Measurements from ENCODE around the gene MAG. TPM values are rescaled to one million over a fixed set of nuclear protein-coding genes. Genes with fewer than 3 reads are reported as not detected.

MAG gene
- total RNA-seq, 1 experiment from 2014 or later, result 0.17 TPM

DNA sequence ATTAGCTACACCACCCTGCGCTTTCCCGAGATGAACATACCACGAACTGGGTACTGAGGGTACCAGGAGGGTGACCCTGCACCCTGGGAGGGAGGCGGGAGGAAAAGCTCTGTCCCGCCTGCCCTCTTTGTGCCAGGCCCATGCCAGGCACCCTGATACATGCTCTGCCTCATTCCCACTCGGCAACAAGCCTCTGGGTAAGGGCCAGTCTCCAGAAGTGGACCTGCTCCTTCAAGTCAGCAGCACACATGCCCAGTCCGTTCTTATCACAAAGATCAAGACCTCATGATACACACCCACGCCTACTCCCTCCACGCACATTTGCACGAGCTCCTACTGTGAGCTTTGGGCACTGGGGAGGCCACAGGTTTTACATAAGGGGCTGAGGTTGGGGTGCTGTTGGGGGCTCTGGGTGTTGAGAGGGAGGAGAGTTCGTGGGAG is 53.7 kb downstream of the MAG start:
- RAD21 ChIA-PET (ENCODE audit: low non-redundant PET in 1 of 2, low total read pairs in 2 of 2, uncharacterized antibody in 2 of 2, unreplicated experiment in 2 of 2), result interaction anchor here in 1 of 2 experiments (1.3 kb wide), 1 partner anchor 123 kb away, joined by 5 read pairs; no protein-coding TSS in a partner anchor
- BruUV-seq (replicated peaks), result no TSS peak
- intact Hi-C loops (cut with micrococcal nuclease), result no loop called here

DNA sequence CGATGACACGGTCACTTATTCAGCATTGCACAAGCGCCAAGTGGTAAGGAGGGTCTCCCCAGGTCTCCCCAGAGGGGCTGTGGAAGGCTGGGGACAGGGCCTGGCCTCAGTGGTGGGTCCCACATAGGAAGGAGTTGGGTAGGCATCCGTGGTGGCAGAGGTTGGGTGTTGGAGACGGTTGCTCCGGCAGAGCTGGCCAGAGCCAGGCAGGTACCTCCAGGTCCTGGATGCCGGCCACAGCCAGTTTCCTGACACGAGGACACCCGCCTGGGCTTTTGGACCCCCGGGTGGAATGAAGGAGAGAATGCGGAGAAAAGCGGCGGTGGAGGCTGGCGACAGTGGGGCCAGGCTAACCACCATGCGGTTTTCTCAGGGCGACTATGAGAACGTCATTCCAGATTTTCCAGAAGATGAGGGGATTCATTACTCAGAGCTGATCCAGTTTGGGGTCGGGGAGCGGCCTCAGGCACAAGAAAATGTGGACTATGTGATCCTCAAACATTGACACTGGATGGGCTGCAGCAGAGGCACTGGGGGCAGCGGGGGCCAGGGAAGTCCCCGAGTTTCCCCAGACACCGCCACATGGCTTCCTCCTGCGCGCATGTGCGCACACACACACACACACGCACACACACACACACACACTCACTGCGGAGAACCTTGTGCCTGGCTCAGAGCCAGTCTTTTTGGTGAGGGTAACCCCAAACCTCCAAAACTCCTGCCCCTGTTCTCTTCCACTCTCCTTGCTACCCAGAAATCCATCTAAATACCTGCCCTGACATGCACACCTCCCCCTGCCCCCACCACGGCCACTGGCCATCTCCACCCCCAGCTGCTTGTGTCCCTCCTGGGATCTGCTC is 54.5 kb downstream of the MAG start:
- no peak overlapping the region for H2AFZ ChIP-seq (ENCODE audit: low read depth, low read length, poor library complexity, severe bottlenecking)

More for the DNA sequence above, 53.7 kb downstream of the MAG start:
- no peak overlapping the region for H3K27ac ChIP-seq (ENCODE audit: low read depth, low read length)
- no peak overlapping the region for H2AFZ ChIP-seq (ENCODE audit: low read depth, low read length, poor library complexity, severe bottlenecking)
- H3K4me2 ChIP-seq (ENCODE audit: low read length), result no peak overlapping the region
- H3K4me3 ChIP-seq (replicated peaks in 1 of 2; ENCODE audit: low read depth in 1 of 2, low read length in 2 of 2), result no peak overlapping the region
- CTCF ChIA-PET, result interaction anchor here (1.4 kb wide), 1 partner anchor 149 kb away, joined by 3 read pairs; no protein-coding TSS in a partner anchor
- H3K79me2 ChIP-seq (ENCODE audit: insufficient read depth, low read length), result no peaks in the 10 kb centered on the region
- no peaks in the 10 kb centered on the region for H3K4me1 ChIP-seq (ENCODE audit: control insufficient read depth in 1 of 2, insufficient read depth in 2 of 2, low read length in 2 of 2)
- H3K27me3 ChIP-seq (ENCODE audit: insufficient read depth, low read length), result no peaks in the 10 kb centered on the region
- H3K36me3 ChIP-seq (ENCODE audit: control insufficient read depth in 1 of 2, insufficient read depth in 2 of 2, low read length in 2 of 2), result no peaks in the 10 kb centered on the region
- no peaks in the 10 kb centered on the region for H4K20me1 ChIP-seq (ENCODE audit: insufficient read depth)
- POLR2A ChIA-PET, result no interaction called here
- ATAC-seq, result no peak
- no peaks in the 10 kb centered on the region for H3K9me2 ChIP-seq (ENCODE audit: insufficient read depth)
- H3K9ac ChIP-seq (ENCODE audit: low read length), result no peak overlapping the region
- no peak for DNase-seq (ENCODE audit: low read depth, low spot score)
- H3K9me3 ChIP-seq (ENCODE audit: control insufficient read depth in 1 of 2, insufficient read depth in 1 of 2, low read depth in 1 of 2, low read length in 2 of 2), result no peaks in the 10 kb centered on the region
- no peak for TF ChIP-seq EZH2 (IDR thresholded peaks at IDR 0.05)
- TF ChIP-seq EGR1 (IDR thresholded peaks at IDR 0.05; ENCODE audit: low read depth), result no peak

More for the DNA sequence above, 54.5 kb downstream of the MAG start:
- Histone ChIP-seq H3K9me2 (ENCODE audit: insufficient read depth) (no peaks in the 10 kb centered on the region), H3K79me2 (ENCODE audit: insufficient read depth, low read length) (no peaks in the 10 kb centered on the region), H3K4me2 (ENCODE audit: low read length) (no peak overlapping the region), H4K20me1 (ENCODE audit: insufficient read depth) (no peaks in the 10 kb centered on the region), H3K4me3 (replicated peaks in 1 of 2; ENCODE audit: low read depth in 1 of 2, low read length in 2 of 2) (no peak overlapping the region), H3K9me3 (ENCODE audit: control insufficient read depth in 1 of 2, insufficient read depth in 1 of 2, low read depth in 1 of 2, low read length in 2 of 2) (no peaks in the 10 kb centered on the region), H3K27me3 (ENCODE audit: insufficient read depth, low read length) (no peaks in the 10 kb centered on the region), H3K9ac (ENCODE audit: low read length) (no peak overlapping the region), H3K4me1 (ENCODE audit: control insufficient read depth in 1 of 2, insufficient read depth in 2 of 2, low read length in 2 of 2) (no peaks in the 10 kb centered on the region), H3K27ac (ENCODE audit: low read depth, low read length) (no peak overlapping the region), H3K36me3 (ENCODE audit: control insufficient read depth in 1 of 2, insufficient read depth in 2 of 2, low read length in 2 of 2) (no peaks in the 10 kb centered on the region)
- POLR2A ChIA-PET, result no interaction called here
- TF ChIP-seq EGR1 (IDR thresholded peaks at IDR 0.05; ENCODE audit: low read depth) (no peak), CEBPB (IDR thresholded peaks at IDR 0.05; ENCODE audit: low read depth) (no peak), POLR2A (IDR thresholded peaks at IDR 0.05; ENCODE audit: borderline replicate concordance, extremely low read depth, insufficient read depth, insufficient read length) (no peak)
- CTCF ChIA-PET, result no interaction called here
- ATAC-seq (no peak), DNase-seq (ENCODE audit: low read depth, low spot score) (no peak)
- RAD21 ChIA-PET (ENCODE audit: low non-redundant PET in 1 of 2, low total read pairs in 2 of 2, uncharacterized antibody in 2 of 2, unreplicated experiment in 2 of 2), result no interaction called here
- intact Hi-C loops (cut with micrococcal nuclease), result no loop called here
- no TSS peak for BruUV-seq (replicated peaks)

All from HCT116 (cell line).